SK-N-SH (cell line): ENCODE results near the gene IPO8. TPM values are rescaled to one million over a fixed set of nuclear protein-coding genes. Genes with fewer than 3 reads are reported as not detected.

Experiments used
- CTCF ChIA-PET: fragments of 300-600, 350-600 bp; formaldehyde crosslinking; extraction: SDS; loops from one replicate; lab custom pipeline; 2021; lab: Yijun Ruan, JAX
- POLR2A ChIA-PET: fragments of 350-600 bp; sonication (Branson Sonifier 250); formaldehyde crosslinking; extraction: SDS; loops from one replicate; lab custom pipeline; 2020; ENCODE audit warnings: antibody characterized with exemption, inconsistent platforms; lab: Yijun Ruan, JAX
- DNase-seq: peaks from one replicate; pipeline ENCODE4 v3.0.0; 2012
- H2AFZ ChIP-seq: fragments of 200-600 bp; sonication (generic); 2 replicates; pipeline ENCODE4 v1.8.1; 2016; ENCODE audit warnings: antibody characterized with exemption, mild to moderate bottlenecking, low read depth
- H3F3A ChIP-seq: fragments of 200-600 bp; sonication (generic); replicated peaks from 2 replicates; pipeline ENCODE3; 2016; ENCODE audit warnings: antibody characterized with exemption, mild to moderate bottlenecking; ENCODE audit not compliant: insufficient read depth
- H3K27ac ChIP-seq, 2 experiments: fragments of 200-500 bp in 1 of 2; fragments of 200-600 bp in 1 of 2; sonication (Bioruptor generic) in 1 of 2; sonication (generic), shearing (Covaris generic) in 1 of 2; 2 replicates each; pipeline versions ENCODE4 v1.5.1 to v1.6.1; 2014 to 2016; ENCODE audit warnings: low read depth in 2 of 2, inconsistent platforms in 1 of 2, low read length in 1 of 2, mild to moderate bottlenecking in 1 of 2, mixed read lengths in 1 of 2
- H3K27me3 ChIP-seq: fragments of 200-600 bp; sonication (generic), shearing (Covaris generic); 2 replicates; pipeline ENCODE4 v1.6.1; 2016; ENCODE audit warnings: mixed run types; ENCODE audit not compliant: insufficient read depth
- H3K36me3 ChIP-seq, 2 experiments: fragments of 200-500 bp in 1 of 2; fragments of 200-600 bp in 1 of 2; sonication (Bioruptor generic) in 1 of 2; sonication (generic) in 1 of 2; replicated peaks in 1 of 2; 2 replicates each; pipeline versions ENCODE3 to v1.5.1; 2014 to 2016; ENCODE audit warnings: low read length in 1 of 2, mild to moderate bottlenecking in 1 of 2; ENCODE audit not compliant: insufficient read depth in 2 of 2, control insufficient read depth in 1 of 2
- H3K4me1 ChIP-seq, 2 experiments: fragments of 200-500 bp in 1 of 2; fragments of 200-600 bp in 1 of 2; sonication (Bioruptor generic) in 1 of 2; sonication (generic), shearing (Covaris generic) in 1 of 2; 2 replicates each; pipeline versions ENCODE4 v1.5.1 to v1.6.1; 2014 to 2016; ENCODE audit warnings: low read depth in 1 of 2, low read length in 1 of 2, mixed run types in 1 of 2; ENCODE audit not compliant: insufficient read depth in 2 of 2, control insufficient read depth in 1 of 2
- H3K4me2 ChIP-seq: fragments of 200-600 bp; sonication (generic), shearing (Covaris generic); 2 replicates; pipeline ENCODE4 v1.6.1; 2017; ENCODE audit warnings: mixed run types
- H3K4me3 ChIP-seq, 2 experiments: fragments of 200-500 bp in 1 of 2; fragments of 200-600 bp in 1 of 2; sonication (Bioruptor generic) in 1 of 2; sonication (generic), shearing (Covaris generic) in 1 of 2; 2 replicates each; pipeline versions ENCODE4 v1.5.1 to v1.8.1; 2014 to 2016; ENCODE audit warnings: low read depth in 2 of 2, inconsistent platforms in 1 of 2, low read length in 1 of 2, mild to moderate bottlenecking in 1 of 2, mixed read lengths in 1 of 2, moderate library complexity in 1 of 2
- H3K79me2 ChIP-seq: fragments of 200-600 bp; sonication (generic); 2 replicates; pipeline ENCODE4 v1.8.1; 2017; ENCODE audit warnings: mild to moderate bottlenecking; ENCODE audit not compliant: insufficient read depth
- H3K9ac ChIP-seq: fragments of 200-600 bp; sonication (generic); 2 replicates; pipeline ENCODE4 v1.6.1; 2017; ENCODE audit warnings: mixed run types
- H3K9me2 ChIP-seq: fragments of 200-600 bp; sonication (generic); 2 replicates; pipeline ENCODE4 v1.6.1; 2017; ENCODE audit warnings: mixed run types
- H3K9me3 ChIP-seq: fragments of 200-600 bp; sonication (generic); 2 replicates; pipeline ENCODE4 v1.6.1; 2017; ENCODE audit warnings: mixed run types, mild to moderate bottlenecking, moderate library complexity
- H4K20me1 ChIP-seq: fragments of 200-600 bp; sonication (generic); 2 replicates; pipeline ENCODE4 v1.6.1; 2017; ENCODE audit warnings: mild to moderate bottlenecking, mixed run types; ENCODE audit not compliant: insufficient read depth
- CHD2 ChIP-seq: fragments of 150-350 bp; IDR thresholded peaks from 2 replicates; pipeline ENCODE4 v1.6.1; 2018; ENCODE audit warnings: low read length; ENCODE audit not compliant: partially characterized antibody
- CTCF ChIP-seq: fragments of 200-600 bp; sonication (generic); IDR thresholded peaks from 2 replicates; pipeline ENCODE4 v1.6.1; 2017; ENCODE audit warnings: antibody characterized with exemption, mild to moderate bottlenecking, moderate library complexity
- ELF1 ChIP-seq: IDR thresholded peaks from 2 replicates; pipeline ENCODE4 v1.4.0; 2012
- EP300 ChIP-seq, 2 experiments: IDR thresholded peaks; 2 replicates each; pipeline versions ENCODE4 v1.4.0 to v1.6.1; 2012; ENCODE audit warnings: borderline replicate concordance in 1 of 2, low read depth in 1 of 2, low read length in 1 of 2
- EZH2phosphoT487 ChIP-seq: fragments of 200-600 bp; sonication (generic); IDR thresholded peaks from 2 replicates; pipeline ENCODE4 v1.6.1; 2017; ENCODE audit warnings: low read depth, mixed run types, mild to moderate bottlenecking, antibody characterized with exemption, moderate library complexity, borderline replicate concordance
- FOSL2 ChIP-seq: IDR thresholded peaks from 2 replicates; pipeline ENCODE4 v1.4.0; 2012; ENCODE audit warnings: low read depth, mild to moderate bottlenecking, moderate library complexity, borderline replicate concordance
- FOXM1 ChIP-seq: IDR thresholded peaks from 2 replicates; pipeline ENCODE4 v1.4.0; 2012; ENCODE audit warnings: low read depth, mild to moderate bottlenecking
- GABPA ChIP-seq: IDR thresholded peaks from 2 replicates; pipeline ENCODE4 v1.4.0; 2012; ENCODE audit warnings: low read depth, mild to moderate bottlenecking
- JUND ChIP-seq: IDR thresholded peaks from 2 replicates; pipeline ENCODE4 v1.4.0; 2012
- MEF2A ChIP-seq: IDR thresholded peaks from 2 replicates; pipeline ENCODE4 v1.4.0; 2012; ENCODE audit warnings: low read depth, borderline replicate concordance
- MXI1 ChIP-seq: IDR thresholded peaks from 2 replicates; pipeline ENCODE4 v1.6.1; 2012; ENCODE audit warnings: mild to moderate bottlenecking, low read depth, low read length, improper control_type of control experiment
- NFIC ChIP-seq: IDR thresholded peaks from 2 replicates; pipeline ENCODE4 v1.4.0; 2012; ENCODE audit warnings: borderline replicate concordance
- POLR2AphosphoS5 ChIP-seq: IDR thresholded peaks from 2 replicates; pipeline ENCODE4 v1.6.1; 2012; ENCODE audit warnings: low read depth, low read length
- RAD21 ChIP-seq: IDR thresholded peaks from 2 replicates; pipeline ENCODE4 v1.6.1; 2012; ENCODE audit warnings: mild to moderate bottlenecking, low read length
- RFX5 ChIP-seq: IDR thresholded peaks from 2 replicates; pipeline ENCODE4 v1.6.1; 2012; ENCODE audit warnings: mild to moderate bottlenecking, improper control_type of control experiment, low read length
- RXRA ChIP-seq: IDR thresholded peaks from 2 replicates; pipeline ENCODE4 v1.4.0; 2012; ENCODE audit warnings: low read depth, mild to moderate bottlenecking, borderline replicate concordance
- SIN3A ChIP-seq: IDR thresholded peaks from 2 replicates; pipeline ENCODE4 v1.6.1; 2012; ENCODE audit warnings: low read depth, mild to moderate bottlenecking, low read length, moderate library complexity, borderline replicate concordance
- SMC3 ChIP-seq: IDR thresholded peaks from 2 replicates; pipeline ENCODE4 v1.6.1; 2012; ENCODE audit warnings: low read depth, low read length, improper control_type of control experiment
- TAF1 ChIP-seq: IDR thresholded peaks from 2 replicates; pipeline ENCODE4 v1.6.1; 2012; ENCODE audit warnings: low read depth, mild to moderate bottlenecking, low read length, moderate library complexity, borderline replicate concordance
- TEAD4 ChIP-seq: IDR thresholded peaks from 2 replicates; pipeline ENCODE4 v1.4.0; 2012; ENCODE audit warnings: mild to moderate bottlenecking, borderline replicate concordance; ENCODE audit not compliant: insufficient read depth
- YY1 ChIP-seq: IDR thresholded peaks from 2 replicates; pipeline ENCODE4 v1.4.0; 2012; ENCODE audit warnings: low read depth, mild to moderate bottlenecking
- WGBS: methylation state at CpG from one replicate; pipeline ENCODE4 v1.1.6; 2017; ENCODE audit warnings: low lambda C conversion rate; 5-methylcytosine and 5-hydroxymethylcytosine counted together
- polyA plus RNA-seq, 3 experiments: library from polyadenylated mRNA; depleted of rRNA; stranded (reverse); fragments of >200 nt; gene quantifications; 2 replicates each; pipeline ENCODE4 v1.2.3, GENCODE V29; 2012
- TF ChIP-seq, protein P1 (sequence below): IDR thresholded peaks from 2 replicates; pipeline ENCODE4 v1.4.0; 2012; ENCODE audit warnings: low read depth, borderline replicate concordance
- TF ChIP-seq, protein P2 (sequence below): IDR thresholded peaks from 2 replicates; pipeline ENCODE4 v1.4.0; 2012; ENCODE audit warnings: low read depth
- TF ChIP-seq, protein P3 (sequence below): fragments of 150-350 bp; IDR thresholded peaks from 2 replicates; pipeline ENCODE4 v1.6.1; 2017; ENCODE audit warnings: antibody characterized with exemption, low read length, low read depth, borderline replicate concordance

Gene IPO8
- polyA plus RNA-seq, 1 of the 3 experiments (the other 2 are of a cell fraction), result 5.8 TPM

DNA sequence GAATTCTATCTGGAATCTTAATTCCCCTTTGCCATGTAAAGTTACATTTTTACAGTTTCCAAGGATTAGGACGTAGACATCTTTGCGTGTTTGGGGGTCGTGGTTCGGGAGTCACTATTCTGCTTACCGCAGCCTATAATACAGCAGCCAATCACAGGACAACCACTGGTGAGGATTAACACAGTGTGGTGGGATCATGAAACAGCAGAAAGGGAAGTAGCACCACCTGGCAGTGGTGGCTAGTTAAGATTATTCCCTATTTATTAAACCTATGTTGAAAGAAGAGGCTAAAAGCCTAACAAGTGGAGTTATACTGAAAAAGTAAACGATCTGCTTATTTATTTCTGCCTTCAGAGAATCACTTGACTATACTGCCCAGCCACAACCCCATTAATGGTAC is 71.7 kb downstream of the IPO8 start:
- no peaks in the 10 kb centered on the region for H3F3A ChIP-seq
- no peaks in the 10 kb centered on the region for H3K27me3 ChIP-seq
- H3K79me2 ChIP-seq, result no peaks in the 10 kb centered on the region
- CTCF ChIA-PET, result interaction anchor here (1.0 kb wide), 1 partner anchor 12 kb away, joined by 3 read pairs; no protein-coding TSS in a partner anchor
- H2AFZ ChIP-seq, result no peak overlapping the region
- TF ChIP-seq EZH2phosphoT487, result no peak
- TF ChIP-seq FOXM1, result no peak
- no peak for TF ChIP-seq CHD2
- TF ChIP-seq SMC3, result no peak
- no peak for TF ChIP-seq SIN3A
- no peak for TF ChIP-seq NFIC
- no peak for TF ChIP-seq TAF1
- no peak for TF ChIP-seq ELF1
- no peak for TF ChIP-seq RAD21
- no peak for TF ChIP-seq CTCF
- TF ChIP-seq MXI1, result no peak
- TF ChIP-seq EP300 (IDR thresholded peaks at IDR 0.05; ENCODE audit: borderline replicate concordance in 1 of 2, low read depth in 1 of 2, low read length in 1 of 2), result no peak
- no peak for TF ChIP-seq RFX5
- no peak for TF ChIP-seq YY1
- no peak for TF ChIP-seq JUND
- no peak for TF ChIP-seq MEF2A
- no peak for TF ChIP-seq GABPA
- no peak for TF ChIP-seq RXRA
- TF ChIP-seq, protein P1, sequence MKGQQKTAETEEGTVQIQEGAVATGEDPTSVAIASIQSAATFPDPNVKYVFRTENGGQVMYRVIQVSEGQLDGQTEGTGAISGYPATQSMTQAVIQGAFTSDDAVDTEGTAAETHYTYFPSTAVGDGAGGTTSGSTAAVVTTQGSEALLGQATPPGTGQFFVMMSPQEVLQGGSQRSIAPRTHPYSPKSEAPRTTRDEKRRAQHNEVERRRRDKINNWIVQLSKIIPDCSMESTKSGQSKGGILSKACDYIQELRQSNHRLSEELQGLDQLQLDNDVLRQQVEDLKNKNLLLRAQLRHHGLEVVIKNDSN, result no peak
- no peak overlapping the region for H3K4me3 ChIP-seq
- no peak overlapping the region for H3K9ac ChIP-seq
- DNase-seq, result no peak
- H3K4me2 ChIP-seq, result no peak overlapping the region
- POLR2A ChIA-PET, result no interaction called here
- H3K4me1 ChIP-seq, result no peaks in the 10 kb centered on the region
- 90% methylated on average over 6 of the region's 6 CpGs for WGBS
- no peak overlapping the region for H3K27ac ChIP-seq
- no peaks in the 10 kb centered on the region for H3K9me3 ChIP-seq
- peaks cover 13 to 14% of the 10 kb centered on the region in 2 experiments for H3K36me3 ChIP-seq
- no peaks in the 10 kb centered on the region for H4K20me1 ChIP-seq
- no peaks in the 10 kb centered on the region for H3K9me2 ChIP-seq

GRCh38 chr12:30622509-30622908 is 73.2 kb downstream of the IPO8 start:
- Histone ChIP-seq H3K4me1 (no peaks in the 10 kb centered on the region), H3K36me3 (peaks cover 0 to 13% of the 10 kb centered on the region in 2 experiments), H3K9me2 (no peaks in the 10 kb centered on the region), H4K20me1 (no peaks in the 10 kb centered on the region), H2AFZ (no peak overlapping the region), H3K4me2 (no peak overlapping the region), H3F3A (no peaks in the 10 kb centered on the region), H3K79me2 (no peaks in the 10 kb centered on the region), H3K27ac (no peak overlapping the region), H3K27me3 (no peaks in the 10 kb centered on the region), H3K9me3 (no peaks in the 10 kb centered on the region), H3K9ac (no peak overlapping the region), H3K4me3 (no peak overlapping the region)
- ChIA-PET CTCF (interaction anchor here (1.0 kb wide), 1 partner anchor 185 kb away, joined by 3 read pairs; no protein-coding TSS in a partner anchor), POLR2A (no interaction called here)
- no peak for DNase-seq
- WGBS, result 76% methylated on average over 1 of the region's 1 CpG
- TF ChIP-seq, protein P2, sequence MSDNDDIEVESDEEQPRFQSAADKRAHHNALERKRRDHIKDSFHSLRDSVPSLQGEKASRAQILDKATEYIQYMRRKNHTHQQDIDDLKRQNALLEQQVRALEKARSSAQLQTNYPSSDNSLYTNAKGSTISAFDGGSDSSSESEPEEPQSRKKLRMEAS, result no peak
- TF ChIP-seq NFIC (no peak), FOSL2 (no peak), ELF1 (no peak), SIN3A (no peak), TEAD4 (no peak), CHD2 (no peak), EP300 (IDR thresholded peaks at IDR 0.05; ENCODE audit: borderline replicate concordance in 1 of 2, low read depth in 1 of 2, low read length in 1 of 2) (no peak), FOXM1 (no peak), POLR2AphosphoS5 (no peak), JUND (no peak), RFX5 (no peak)
- TF ChIP-seq, protein P1, result no peak
- TF ChIP-seq, protein P3, sequence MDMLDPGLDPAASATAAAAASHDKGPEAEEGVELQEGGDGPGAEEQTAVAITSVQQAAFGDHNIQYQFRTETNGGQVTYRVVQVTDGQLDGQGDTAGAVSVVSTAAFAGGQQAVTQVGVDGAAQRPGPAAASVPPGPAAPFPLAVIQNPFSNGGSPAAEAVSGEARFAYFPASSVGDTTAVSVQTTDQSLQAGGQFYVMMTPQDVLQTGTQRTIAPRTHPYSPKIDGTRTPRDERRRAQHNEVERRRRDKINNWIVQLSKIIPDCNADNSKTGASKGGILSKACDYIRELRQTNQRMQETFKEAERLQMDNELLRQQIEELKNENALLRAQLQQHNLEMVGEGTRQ, result no peak
